Measurements from ENCODE around the gene TNKS2. TPM values are rescaled to one million over a fixed set of nuclear protein-coding genes. Genes with fewer than 3 reads are reported as not detected.

The TNKS2 gene
- total RNA-seq, 2 donors from 2014 or later, result 19.6 to 21.8 TPM

DNA sequence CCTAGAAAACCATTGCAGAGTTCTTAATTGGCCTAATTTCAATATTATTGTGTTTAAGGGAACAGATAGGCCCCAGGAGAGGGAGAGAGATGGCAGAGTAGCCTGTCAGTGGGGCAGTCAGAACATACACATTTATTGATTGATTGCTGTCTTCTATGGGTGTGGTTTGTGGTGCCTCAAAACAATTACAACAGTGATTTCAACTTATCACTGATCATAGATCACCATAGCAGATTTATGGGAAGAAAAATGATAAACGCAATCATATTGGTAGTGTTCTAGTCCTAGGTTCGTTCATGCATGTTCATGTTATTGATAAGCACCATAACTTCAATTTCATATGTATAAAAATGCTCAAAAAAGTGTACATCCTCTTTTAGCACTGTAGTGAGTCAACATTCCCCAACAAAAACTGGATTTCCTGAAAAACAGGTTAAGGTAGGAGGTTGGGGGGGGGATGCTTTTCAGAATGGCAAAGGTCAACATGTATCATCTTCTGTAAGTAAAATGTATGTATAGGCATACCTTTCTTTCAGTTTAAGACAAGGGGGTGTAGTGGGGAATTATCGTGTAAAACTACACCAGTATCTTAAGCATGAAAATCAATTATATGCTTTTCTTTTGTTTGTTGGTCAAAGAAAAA is 1.1 kb upstream of the TNKS2 start:
- no peaks in the 10 kb centered on the region for H3K9me3 ChIP-seq
- peak overlapping the region; percentile 95 to 96 for H3K27ac ChIP-seq
- no peak for DNase-seq (ENCODE audit: low spot score)
- TF ChIP-seq, protein P1, sequence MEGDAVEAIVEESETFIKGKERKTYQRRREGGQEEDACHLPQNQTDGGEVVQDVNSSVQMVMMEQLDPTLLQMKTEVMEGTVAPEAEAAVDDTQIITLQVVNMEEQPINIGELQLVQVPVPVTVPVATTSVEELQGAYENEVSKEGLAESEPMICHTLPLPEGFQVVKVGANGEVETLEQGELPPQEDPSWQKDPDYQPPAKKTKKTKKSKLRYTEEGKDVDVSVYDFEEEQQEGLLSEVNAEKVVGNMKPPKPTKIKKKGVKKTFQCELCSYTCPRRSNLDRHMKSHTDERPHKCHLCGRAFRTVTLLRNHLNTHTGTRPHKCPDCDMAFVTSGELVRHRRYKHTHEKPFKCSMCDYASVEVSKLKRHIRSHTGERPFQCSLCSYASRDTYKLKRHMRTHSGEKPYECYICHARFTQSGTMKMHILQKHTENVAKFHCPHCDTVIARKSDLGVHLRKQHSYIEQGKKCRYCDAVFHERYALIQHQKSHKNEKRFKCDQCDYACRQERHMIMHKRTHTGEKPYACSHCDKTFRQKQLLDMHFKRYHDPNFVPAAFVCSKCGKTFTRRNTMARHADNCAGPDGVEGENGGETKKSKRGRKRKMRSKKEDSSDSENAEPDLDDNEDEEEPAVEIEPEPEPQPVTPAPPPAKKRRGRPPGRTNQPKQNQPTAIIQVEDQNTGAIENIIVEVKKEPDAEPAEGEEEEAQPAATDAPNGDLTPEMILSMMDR (IDR thresholded peaks at IDR 0.05), result no peak
- H3K4me3 ChIP-seq, result peak overlapping the region; percentile 91
- H3K27me3 ChIP-seq, result no peaks in the 10 kb centered on the region
- H3K36me3 ChIP-seq, result no peaks in the 10 kb centered on the region
- peaks cover 0 to 37% of the 10 kb centered on the region in 2 donors for H3K4me1 ChIP-seq

DNA sequence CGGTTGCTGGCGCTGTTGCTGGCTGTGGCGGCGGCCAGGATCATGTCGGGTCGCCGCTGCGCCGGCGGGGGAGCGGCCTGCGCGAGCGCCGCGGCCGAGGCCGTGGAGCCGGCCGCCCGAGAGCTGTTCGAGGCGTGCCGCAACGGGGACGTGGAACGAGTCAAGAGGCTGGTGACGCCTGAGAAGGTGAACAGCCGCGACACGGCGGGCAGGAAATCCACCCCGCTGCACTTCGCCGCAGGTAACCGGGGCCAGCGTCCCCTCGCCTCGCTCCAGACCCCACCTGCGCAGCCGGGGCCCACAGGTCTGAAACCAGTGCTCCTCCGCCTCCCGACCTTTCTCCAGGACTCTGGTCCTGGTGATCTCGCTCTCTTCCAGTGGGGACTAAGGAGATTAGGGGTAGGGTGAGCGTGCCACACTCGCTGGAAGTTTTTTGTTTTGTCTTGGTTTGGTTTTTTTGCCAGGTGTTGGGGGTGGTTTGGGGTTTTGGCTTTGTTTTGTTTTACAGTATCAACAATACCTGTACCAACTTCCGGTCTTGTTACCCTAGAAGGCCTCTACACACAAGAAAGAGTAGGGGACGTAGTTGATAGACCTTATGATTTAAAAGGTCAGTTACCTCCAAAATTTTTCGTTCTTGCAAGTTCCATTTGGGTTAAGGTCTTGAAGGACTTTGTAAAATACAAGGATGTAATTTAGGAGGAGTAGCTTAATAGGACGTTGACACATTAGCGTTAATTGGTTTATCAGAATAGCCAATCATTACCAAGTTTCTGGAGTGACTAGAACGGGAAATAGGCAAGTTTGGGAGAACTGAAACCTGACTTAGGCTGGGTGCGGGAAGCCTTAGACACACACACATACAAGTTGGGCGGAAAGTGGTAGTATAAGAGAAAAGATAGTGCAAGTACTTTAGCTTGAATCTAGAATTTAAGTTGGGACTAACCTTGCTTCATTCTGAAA is 704 bp downstream of the TNKS2 start:
- no peaks in the 10 kb centered on the region for H3K27me3 ChIP-seq
- no peaks in the 10 kb centered on the region for H3K9me3 ChIP-seq
- no peaks in the 10 kb centered on the region for H3K36me3 ChIP-seq
- no peak for DNase-seq (ENCODE audit: low spot score)
- H3K27ac ChIP-seq, result peak overlapping the region; percentile 95 to 96
- H3K4me1 ChIP-seq, result peaks cover 0 to 37% of the 10 kb centered on the region in 2 donors
- H3K4me3 ChIP-seq, result peak overlapping the region; percentile 91
- TF ChIP-seq, protein P1 (IDR thresholded peaks at IDR 0.05), result no peak

DNA sequence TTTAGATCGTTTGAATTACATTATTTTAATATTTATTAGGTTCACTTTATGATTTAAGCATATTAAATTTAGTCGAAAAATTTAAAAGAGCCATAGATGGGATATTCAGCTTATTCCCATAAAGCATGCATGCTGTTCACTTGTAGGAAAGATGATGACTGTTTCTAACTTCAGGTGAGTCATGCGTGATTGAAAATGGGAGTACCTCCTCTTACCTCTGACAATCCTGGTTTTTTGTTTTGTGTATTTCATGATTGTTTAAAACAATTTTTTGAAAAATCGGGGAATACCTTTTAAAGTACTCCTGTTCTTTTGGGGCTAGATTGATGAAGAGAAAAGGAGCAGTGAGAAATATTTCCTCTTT is 1.4 kb downstream of the TNKS2 start:
- TF ChIP-seq, protein P1 (IDR thresholded peaks at IDR 0.05), result no peak
- no peaks in the 10 kb centered on the region for H3K36me3 ChIP-seq
- no peaks in the 10 kb centered on the region for H3K27me3 ChIP-seq
- peak overlapping the region; percentile 91 for H3K4me3 ChIP-seq
- peak overlapping the region; percentile 95 to 96 for H3K27ac ChIP-seq
- H3K4me1 ChIP-seq, result peaks cover 0 to 37% of the 10 kb centered on the region in 2 donors
- no peaks in the 10 kb centered on the region for H3K9me3 ChIP-seq
- DNase-seq (ENCODE audit: low spot score), result no peak

DNA sequence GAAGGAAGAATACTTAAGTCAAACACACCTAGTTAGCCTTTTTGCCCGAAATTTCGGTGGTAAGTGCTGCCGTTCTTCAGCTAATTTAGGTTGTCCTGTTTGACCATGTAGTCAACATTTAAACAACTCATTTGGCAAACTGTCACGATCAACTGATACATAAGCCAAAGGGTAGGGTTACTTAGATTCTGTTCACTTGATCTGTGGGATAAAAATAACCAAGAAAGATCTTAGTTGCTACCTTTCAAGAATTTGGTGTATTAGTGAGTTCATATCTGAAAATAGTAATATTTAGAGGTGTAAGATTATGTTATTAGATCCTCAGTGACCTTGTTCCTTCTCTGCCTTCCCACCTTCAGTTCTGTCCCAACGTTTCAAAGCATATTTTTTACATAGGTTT is 2.0 kb downstream of the TNKS2 start:
- Histone ChIP-seq H3K9me3 (no peaks in the 10 kb centered on the region), H3K36me3 (no peaks in the 10 kb centered on the region), H3K27ac (no peak overlapping the region), H3K4me3 (peak overlapping the region; percentile 6 to 17), H3K4me1 (peaks cover 0 to 38% of the 10 kb centered on the region in 2 donors), H3K27me3 (no peaks in the 10 kb centered on the region)
- DNase-seq (ENCODE audit: low spot score), result no peak
- TF ChIP-seq, protein P1 (IDR thresholded peaks at IDR 0.05), result no peak

DNA sequence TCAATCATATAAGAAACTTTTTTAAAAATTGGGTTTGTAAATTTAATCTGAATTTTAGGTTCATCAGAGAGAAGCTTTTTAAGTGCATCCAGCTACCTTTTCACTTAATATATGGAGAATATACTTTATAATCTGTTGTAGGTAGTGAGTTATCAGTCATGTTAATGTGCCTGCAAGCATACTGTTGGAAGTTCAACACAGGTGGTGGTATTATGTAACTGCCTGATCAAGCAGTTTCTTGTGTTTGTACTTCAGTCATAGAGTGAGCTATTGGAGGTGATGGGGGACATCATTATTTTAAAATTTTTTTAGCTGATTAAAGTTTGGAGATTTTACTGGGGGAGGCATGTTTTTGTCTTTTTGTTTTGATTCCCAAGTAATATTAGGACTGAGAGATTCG is 2.5 kb downstream of the TNKS2 start:
- H3K4me1 ChIP-seq, result peaks cover 0 to 42% of the 10 kb centered on the region in 2 donors

More for the DNA sequence above, 2.5 kb downstream of the TNKS2 start:
- DNase-seq (ENCODE audit: low spot score), result no peak
- TF ChIP-seq, protein P1 (IDR thresholded peaks at IDR 0.05), result no peak
- Histone ChIP-seq H3K27ac (no peak overlapping the region), H3K4me3 (no peak overlapping the region), H3K9me3 (no peaks in the 10 kb centered on the region), H3K27me3 (no peaks in the 10 kb centered on the region), H3K36me3 (no peaks in the 10 kb centered on the region)
